Right cardiac atrium (tissue), 5 donors: ENCODE data around the gene ZNRF2. TPM values are rescaled to one million over a fixed set of nuclear protein-coding genes. Genes with fewer than 3 reads are reported as not detected.

Experiments used
- ATAC-seq, 2 donors: fragments of 200-7000 bp; cut with Tn5 transposase; one replicate each; pipeline versions ENCODE4 v1.8.0 to v1.9.1; 2020; ENCODE audit warnings: moderate library complexity in 2 of 2, mild to moderate bottlenecking in 1 of 2
- DNase-seq, 3 donors: peaks; one replicate each; pipeline ENCODE4 v3.0.0-alpha.2; 2020
- H3K27ac ChIP-seq: one replicate; pipeline ENCODE4 v1.5.1; 2013; ENCODE audit warnings: mild to moderate bottlenecking, low read length, control low read depth, moderate library complexity
- H3K27me3 ChIP-seq: one replicate; pipeline ENCODE4 v1.6.1; 2013; ENCODE audit not compliant: control insufficient read depth, insufficient read depth
- H3K4me1 ChIP-seq: one replicate; pipeline ENCODE4 v1.6.1; 2013; ENCODE audit warnings: low read length; ENCODE audit not compliant: control insufficient read depth, insufficient read depth
- H3K4me3 ChIP-seq: one replicate; pipeline ENCODE4 v1.5.1; 2013; ENCODE audit warnings: low read length, control low read depth
- H3K9me3 ChIP-seq: one replicate; pipeline ENCODE4 v1.6.1; 2013; ENCODE audit warnings: low read length; ENCODE audit not compliant: control insufficient read depth
- WGBS: extraction: QIAGEN DNeasy Blood & Tissue Kit; methylation state at CpG from one replicate; pipeline ENCODE4 v1.1.7; 2013; 5-methylcytosine and 5-hydroxymethylcytosine counted together
- intact Hi-C, 4 donors: fragments of 100-400 bp; cut with DNase I; formaldehyde crosslinking; loops; one replicate each; pipeline versions ENCODE4 v1.11.0 to v1.14.0; 2022 to 2023
- polyA plus RNA-seq: library from polyadenylated mRNA; stranded (reverse); fragments of 200-250 nt; gene quantifications from one replicate; pipeline ENCODE4 v1.2.3, GENCODE V29; 2013
- total RNA-seq, 4 donors: library from RNA; stranded (reverse); fragmentation: NEBNext Ultra II Directional; extraction: Animal tissue kit (Norgen Biotek cat#: 25700); gene quantifications; one replicate each; pipeline ENCODE4 v1.2.1, GENCODE V29; 2021
- donor health status: healthy with polysubstance abuse.
- donor health status: DM: no; HTN: yes; CAD: no.
- donor health status: DM: no; HTN: no; CAD: no.
- donor health status: DM: no; HTN: yes; CAD: no; lungs with severe emphysema.
- donor health status: DM: yes; HTN: yes; CAD: no.

Gene ZNRF2
- total and polyA plus RNA-seq, 5 donors, result 2.5 to 8.5 (median 6.9) TPM

GRCh38 chr7:30322271-30323005, 38.0 kb downstream of the ZNRF2 start:
- Histone ChIP-seq H3K4me1 (peaks cover 2% of the 10 kb centered on the region), H3K4me3 (no peak overlapping the region), H3K27ac (no peak overlapping the region), H3K27me3 (no peaks in the 10 kb centered on the region), H3K9me3 (no peaks in the 10 kb centered on the region)
- 47% methylated on average over 4 of the region's 4 CpGs for WGBS
- DNase-seq (no peak), ATAC-seq (peak; percentile 69 to 74)
- intact Hi-C loops, result no loop called here

GRCh38 chr7:30323006-30323355, 38.6 kb downstream of the ZNRF2 start:
- intact Hi-C loops, result no loop called here
- Histone ChIP-seq H3K27me3 (no peaks in the 10 kb centered on the region), H3K9me3 (no peaks in the 10 kb centered on the region), H3K4me1 (peaks cover 2% of the 10 kb centered on the region), H3K27ac (no peak overlapping the region), H3K4me3 (no peak overlapping the region)
- DNase-seq (no peak), ATAC-seq (no peak)
- 81% methylated on average over 2 of the region's 2 CpGs for WGBS

GRCh38 chr7:30327813-30328212, 43.4 kb downstream of the ZNRF2 start:
- intact Hi-C loops, result no loop called here
- Histone ChIP-seq H3K4me3 (no peak overlapping the region), H3K9me3 (no peaks in the 10 kb centered on the region), H3K4me1 (no peaks in the 10 kb centered on the region), H3K27ac (no peak overlapping the region), H3K27me3 (no peaks in the 10 kb centered on the region)
- DNase-seq (no peak), ATAC-seq (no peak)
- 46% methylated on average over 1 of the region's 1 CpG for WGBS

DNA sequence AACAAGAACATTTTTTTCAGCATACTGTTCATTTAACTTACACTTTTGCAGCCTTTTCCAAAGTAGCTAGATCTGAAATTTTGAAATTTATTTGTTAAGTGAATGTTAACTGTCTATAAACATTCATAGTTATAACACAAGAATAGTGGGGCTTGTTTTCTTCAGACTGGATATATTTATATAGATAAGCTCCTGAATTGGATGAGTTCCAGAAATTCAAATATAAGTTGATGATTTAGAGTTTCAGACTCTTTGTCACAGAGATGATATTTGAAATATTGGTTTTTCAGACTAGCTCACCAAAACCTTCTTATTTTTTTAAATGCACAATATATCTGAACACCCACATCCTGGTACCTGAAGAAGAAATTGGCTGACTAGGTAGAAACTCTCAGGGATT, 44.0 kb downstream of the ZNRF2 start:
- Histone ChIP-seq H3K27me3 (no peaks in the 10 kb centered on the region), H3K9me3 (no peaks in the 10 kb centered on the region), H3K4me3 (no peak overlapping the region), H3K27ac (no peak overlapping the region), H3K4me1 (no peaks in the 10 kb centered on the region)
- ATAC-seq, result no peak
- no peak for DNase-seq
- intact Hi-C loops, result no loop called here

DNA sequence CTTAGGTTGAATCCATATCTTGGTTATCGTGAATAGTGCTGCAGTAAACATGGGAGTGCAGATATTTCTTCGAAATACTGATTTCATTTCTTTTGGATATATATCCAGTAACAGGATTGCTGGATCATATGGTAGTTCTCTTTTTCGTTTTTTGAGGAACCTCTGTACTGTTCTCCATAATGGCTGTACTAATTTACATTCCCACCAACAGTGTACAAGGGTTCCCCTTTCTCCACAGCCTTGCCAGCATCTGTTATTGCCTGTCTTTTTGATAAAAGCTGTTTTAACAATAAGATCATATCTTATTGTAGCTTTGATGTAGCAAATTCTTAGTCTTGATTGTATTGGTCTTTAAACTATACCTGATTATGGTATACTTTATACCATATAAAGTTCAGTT, 45.3 kb downstream of the ZNRF2 start:
- Histone ChIP-seq H3K27me3 (no peaks in the 10 kb centered on the region), H3K4me1 (no peaks in the 10 kb centered on the region), H3K27ac (no peak overlapping the region), H3K9me3 (no peaks in the 10 kb centered on the region), H3K4me3 (no peak overlapping the region)
- ATAC-seq (no peak), DNase-seq (no peak)
- WGBS, result 91% methylated on average over 3 of the region's 3 CpGs
- intact Hi-C loops, result no loop called here

- Histone ChIP-seq H3K27me3 (no peaks in the 10 kb centered on the region), H3K4me3 (no peak overlapping the region), H3K4me1 (no peaks in the 10 kb centered on the region), H3K9me3 (no peaks in the 10 kb centered on the region), H3K27ac (no peak overlapping the region)
- WGBS, result 76% methylated on average over 3 of the region's 3 CpGs
- no peak for ATAC-seq
- DNase-seq, result no peak
- intact Hi-C loops, result no loop called here
Observed at GRCh38 chr7:30330134-30331111, 46.0 kb downstream of the ZNRF2 start.

GRCh38 chr7:30331338-30331737, 46.9 kb downstream of the ZNRF2 start:
- DNase-seq (no peak), ATAC-seq (no peak)
- no peaks in the 10 kb centered on the region for H3K9me3 ChIP-seq
- H3K4me3 ChIP-seq, result no peak overlapping the region
- no peaks in the 10 kb centered on the region for H3K4me1 ChIP-seq
- intact Hi-C loops, result no loop called here
- no peak overlapping the region for H3K27ac ChIP-seq
- WGBS, result 79% methylated on average over 2 of the region's 2 CpGs
- H3K27me3 ChIP-seq, result no peaks in the 10 kb centered on the region

GRCh38 chr7:30332549-30332948, 48.2 kb downstream of the ZNRF2 start:
- Histone ChIP-seq H3K4me1 (no peaks in the 10 kb centered on the region), H3K27me3 (no peaks in the 10 kb centered on the region), H3K27ac (no peak overlapping the region), H3K9me3 (no peaks in the 10 kb centered on the region), H3K4me3 (no peak overlapping the region)
- ATAC-seq (no peak), DNase-seq (no peak)
- WGBS, result 97% methylated on average over 2 of the region's 2 CpGs
- intact Hi-C loops, result no loop called here

- no peak overlapping the region for H3K27ac ChIP-seq
- no peaks in the 10 kb centered on the region for H3K27me3 ChIP-seq
- DNase-seq (no peak), ATAC-seq (no peak)
- H3K4me3 ChIP-seq, result no peak overlapping the region
- 60% methylated on average over 4 of the region's 4 CpGs for WGBS
- intact Hi-C loops, result no loop called here
- H3K9me3 ChIP-seq, result no peaks in the 10 kb centered on the region
- H3K4me1 ChIP-seq, result no peaks in the 10 kb centered on the region
Observed at GRCh38 chr7:30335763-30336487, 51.5 kb downstream of the ZNRF2 start.

GRCh38 chr7:30344513-30344912, 60.1 kb downstream of the ZNRF2 start:
- Histone ChIP-seq H3K4me1 (no peaks in the 10 kb centered on the region), H3K27ac (no peak overlapping the region), H3K9me3 (no peaks in the 10 kb centered on the region), H3K27me3 (no peaks in the 10 kb centered on the region), H3K4me3 (no peak overlapping the region)
- ATAC-seq, result no peak
- DNase-seq, result no peak
- intact Hi-C loops, result no loop called here
- 36% methylated on average over 1 of the region's 1 CpG for WGBS
